NT2/D1 (cell line): ENCODE results near the gene CDH8.

ENCODE experiments used
- SUZ12 ChIP-seq: IDR thresholded peaks from 2 replicates; pipeline ENCODE4 v1.6.1; 2011; ENCODE audit not compliant: insufficient read length, insufficient read depth; ENCODE audit errors: extremely low read depth
- YY1 ChIP-seq: IDR thresholded peaks from 2 replicates; pipeline ENCODE4 v1.6.1; 2011; ENCODE audit not compliant: insufficient read length, insufficient read depth
- ZNF274 ChIP-seq: IDR thresholded peaks from 2 replicates; pipeline ENCODE4 v1.6.1; 2011; ENCODE audit warnings: mild to moderate bottlenecking, low read depth, low read length

- TF ChIP-seq YY1, result no peak
- no peak for TF ChIP-seq SUZ12
- no peak for TF ChIP-seq ZNF274
Observed at GRCh38 chr16:62050793-62051192, 14.6 kb upstream of the CDH8 start.
